H9 (cell line): Measurements from ENCODE around the gene TMPRSS11A. TPM values are rescaled to one million over a fixed set of nuclear protein-coding genes. Genes with fewer than 3 reads are reported as not detected.

Source experiments
- DNase-seq: peaks from one replicate; pipeline ENCODE4 v3.0.0-alpha.2; 2017
- H2AFZ ChIP-seq: one replicate; pipeline ENCODE4 v1.6.1; 2013; ENCODE audit warnings: mild to moderate bottlenecking, low read length, control low read depth, moderate library complexity
- H2AK5ac ChIP-seq: 2 replicates; pipeline ENCODE4 v1.6.1; 2013; ENCODE audit warnings: low read length, control low read depth, mixed read lengths; ENCODE audit not compliant: insufficient read length
- H2BK120ac ChIP-seq: one replicate; pipeline ENCODE4 v1.6.1; 2013; ENCODE audit warnings: low read depth, mild to moderate bottlenecking, low read length, control low read depth, inconsistent platforms; ENCODE audit not compliant: poor library complexity, severe bottlenecking
- H2BK12ac ChIP-seq: 2 replicates; pipeline ENCODE4 v1.6.1; 2013; ENCODE audit warnings: low read length, control low read depth, mixed read lengths, low read depth; ENCODE audit not compliant: insufficient read length
- H2BK15ac ChIP-seq: 2 replicates; pipeline ENCODE4 v1.6.1; 2013; ENCODE audit warnings: low read depth, low read length, control low read depth
- H2BK20ac ChIP-seq: one replicate; pipeline ENCODE4 v1.6.1; 2013; ENCODE audit warnings: low read depth, mild to moderate bottlenecking, low read length, control low read depth, inconsistent platforms; ENCODE audit not compliant: poor library complexity, severe bottlenecking
- H2BK5ac ChIP-seq: 2 replicates; pipeline ENCODE4 v1.6.1; 2013; ENCODE audit warnings: low read length, control low read depth, mixed read lengths; ENCODE audit not compliant: insufficient read length
- H3K14ac ChIP-seq: 2 replicates; pipeline ENCODE4 v1.6.1; 2013; ENCODE audit warnings: low read length, control low read depth; ENCODE audit not compliant: insufficient read depth
- H3K18ac ChIP-seq: 2 replicates; pipeline ENCODE4 v1.6.1; 2013; ENCODE audit warnings: low read depth, mild to moderate bottlenecking, mixed read lengths, low read length, control low read depth; ENCODE audit not compliant: insufficient read length
- H3K23ac ChIP-seq: 2 replicates; pipeline ENCODE4 v1.6.1; 2013; ENCODE audit warnings: low read length, control low read depth, mixed read lengths, low read depth; ENCODE audit not compliant: insufficient read length
- H3K23me2 ChIP-seq: 2 replicates; pipeline ENCODE4 v1.6.1; 2013; ENCODE audit warnings: low read depth, mild to moderate bottlenecking, mixed read lengths, low read length, control low read depth; ENCODE audit not compliant: insufficient read length, poor library complexity, severe bottlenecking
- H3K27ac ChIP-seq: 2 replicates; pipeline ENCODE4 v1.5.1; 2013; ENCODE audit warnings: low read length, control low read depth, mixed read lengths, low read depth; ENCODE audit not compliant: insufficient read length
- H3K27me3 ChIP-seq: 2 replicates; pipeline ENCODE4 v1.6.1; 2013; ENCODE audit warnings: low read length, control low read depth, inconsistent platforms; ENCODE audit not compliant: insufficient read depth
- H3K4ac ChIP-seq: 2 replicates; pipeline ENCODE4 v1.6.1; 2013; ENCODE audit warnings: low read depth, mild to moderate bottlenecking, control low read depth, inconsistent platforms, low read length, moderate library complexity
- H3K4me1 ChIP-seq: 2 replicates; pipeline ENCODE4 v1.6.1; 2013; ENCODE audit warnings: low read length, control low read depth, inconsistent platforms; ENCODE audit not compliant: insufficient read depth
- H3K4me2 ChIP-seq: 2 replicates; pipeline ENCODE4 v1.6.1; 2013; ENCODE audit warnings: low read length, control low read depth, mixed read lengths; ENCODE audit not compliant: insufficient read length, insufficient read depth
- H3K56ac ChIP-seq: 2 replicates; pipeline ENCODE4 v1.6.1; 2013; ENCODE audit warnings: low read depth, mild to moderate bottlenecking, mixed read lengths, low read length, control low read depth; ENCODE audit not compliant: insufficient read length
- H3K79me1 ChIP-seq: 2 replicates; pipeline ENCODE4 v1.6.1; 2013; ENCODE audit warnings: low read depth, mild to moderate bottlenecking, moderate library complexity, low read length, control low read depth, inconsistent platforms; ENCODE audit not compliant: insufficient read depth, poor library complexity, severe bottlenecking
- H3K79me2 ChIP-seq: 2 replicates; pipeline ENCODE4 v1.6.1; 2013; ENCODE audit warnings: low read length, control low read depth, inconsistent platforms; ENCODE audit not compliant: insufficient read depth
- H3K9ac ChIP-seq: 2 replicates; pipeline ENCODE4 v1.6.1; 2013; ENCODE audit warnings: low read length, control low read depth, mixed read lengths; ENCODE audit not compliant: insufficient read length; ENCODE audit errors: extremely low read depth
- H3K9me3 ChIP-seq: one replicate; pipeline ENCODE4 v1.6.1; 2013; ENCODE audit warnings: low read depth, low read length, inconsistent platforms; ENCODE audit not compliant: control insufficient read depth
- H3T11ph ChIP-seq: one replicate; pipeline ENCODE4 v1.6.1; 2013; ENCODE audit warnings: mild to moderate bottlenecking, low read length, control low read depth, inconsistent platforms
- H4K20me1 ChIP-seq: one replicate; pipeline ENCODE4 v1.6.1; 2013; ENCODE audit not compliant: control insufficient read depth, insufficient read length, insufficient read depth
- H4K5ac ChIP-seq: 2 replicates; pipeline ENCODE4 v1.6.1; 2013; ENCODE audit warnings: low read depth, mild to moderate bottlenecking, mixed read lengths, low read length, control low read depth; ENCODE audit not compliant: insufficient read length
- H4K8ac ChIP-seq: replicated peaks from 2 replicates; pipeline ENCODE4 v1.6.1; 2013; ENCODE audit warnings: low read length, control low read depth, mixed read lengths, low read depth; ENCODE audit not compliant: insufficient read length
- H4K91ac ChIP-seq: 2 replicates; pipeline ENCODE4 v1.6.1; 2013; ENCODE audit warnings: low read depth, mild to moderate bottlenecking, moderate library complexity, mixed read lengths, low read length, control low read depth; ENCODE audit not compliant: insufficient read length
- H3K27ac Mint-ChIP-seq, 3 experiments: 2 replicates in 2 of 3; 3 replicates in 1 of 3; pipeline ENCODE4 v1.8.0; 2020 to 2021; ENCODE audit warnings: mixed read lengths in 3 of 3, mild to moderate bottlenecking in 1 of 3, moderate library complexity in 1 of 3
- H3K27me3 Mint-ChIP-seq: 2 replicates; pipeline ENCODE4 v1.8.0; 2021; ENCODE audit warnings: low read depth, mild to moderate bottlenecking, moderate library complexity, mixed read lengths
- H3K36me3 Mint-ChIP-seq, 3 experiments: 2 replicates in 2 of 3; 3 replicates in 1 of 3; pipeline ENCODE4 v1.8.0; 2020 to 2021; ENCODE audit warnings: low read depth in 3 of 3, mixed read lengths in 3 of 3; ENCODE audit not compliant: insufficient read depth in 1 of 3
- H3K4me1 Mint-ChIP-seq, 2 experiments: 2 replicates each; pipeline ENCODE4 v1.8.0; 2020; ENCODE audit warnings: mixed read lengths in 2 of 2
- H3K4me3 Mint-ChIP-seq, 2 experiments: 2 replicates in 1 of 2; 3 replicates in 1 of 2; pipeline ENCODE4 v1.8.0; 2020 to 2021; ENCODE audit warnings: mild to moderate bottlenecking in 2 of 2, mixed read lengths in 2 of 2, moderate library complexity in 1 of 2
- H3K9me3 Mint-ChIP-seq, 2 experiments: 2 replicates in 1 of 2; 3 replicates in 1 of 2; pipeline ENCODE4 v1.8.0; 2020; ENCODE audit warnings: mild to moderate bottlenecking in 2 of 2, mixed read lengths in 2 of 2, moderate library complexity in 1 of 2
- CTCF ChIP-seq: fragments of 200-600 bp; sonication (generic); conservative IDR thresholded peaks from 3 replicates; pipeline ENCODE4 v1.8.0; 2021; ENCODE audit warnings: antibody characterized with exemption, mild to moderate bottlenecking
- WGBS: extraction: QIAGEN DNeasy Blood & Tissue Kit; methylation state at CpG from one replicate; pipeline ENCODE4 v1.1.7; 2013; ENCODE audit warnings: missing lambda C conversion rate, low lambda C conversion rate, mixed read lengths; ENCODE audit not compliant: insufficient read length; ENCODE audit errors: extremely low coverage; 5-methylcytosine and 5-hydroxymethylcytosine counted together
- total RNA-seq: library from RNA; stranded (reverse); gene quantifications from 2 replicates; pipeline ENCODE4 v1.2.1, GENCODE V29; 2021

TMPRSS11A gene
- total RNA-seq, 1 experiment from 2014 or later: not detected

- Histone ChIP-seq H3T11ph (no peak overlapping the region), H4K8ac (no peak overlapping the region)
Observed at GRCh38 chr4:67973608-67974007, 10.3 kb upstream of the TMPRSS11A start.

More at GRCh38 chr4:67973608-67974007, 10.3 kb upstream of the TMPRSS11A start:
- Mint-ChIP-seq H3K4me3 (no peak overlapping the region), H3K4me1 (peaks cover 0 to 4% of the 10 kb centered on the region in 2 experiments; a peak in 1 of 4 replicates), H3K9me3 (peaks cover 16 to 26% of the 10 kb centered on the region in 2 experiments), H3K27ac (no peak overlapping the region), H3K36me3 (peaks cover 8 to 27% (median 12%) of the 10 kb centered on the region in 3 experiments), H3K27me3 (no peaks in the 10 kb centered on the region)
- Histone ChIP-seq H3K23me2 (no peaks in the 10 kb centered on the region), H2AK5ac (no peak overlapping the region), H3K9ac (no peak overlapping the region), H3K56ac (no peak overlapping the region), H3K18ac (no peak overlapping the region), H2BK120ac (no peak overlapping the region), H2AFZ (no peak overlapping the region), H3K4me1 (no peaks in the 10 kb centered on the region), H4K91ac (no peak overlapping the region), H4K20me1 (no peaks in the 10 kb centered on the region), H2BK15ac (no peak overlapping the region), H3K23ac (no peak overlapping the region), H2BK20ac (no peak overlapping the region), H3K79me1 (no peaks in the 10 kb centered on the region), H3K14ac (no peak overlapping the region), H3K79me2 (no peaks in the 10 kb centered on the region), H4K5ac (no peak overlapping the region), H3K4me2 (no peak overlapping the region), H2BK5ac (no peak overlapping the region), H3K27me3 (no peaks in the 10 kb centered on the region), H2BK12ac (no peak overlapping the region), H3K27ac (no peak overlapping the region), H3K9me3 (no peaks in the 10 kb centered on the region), H3K4ac (no peak overlapping the region)
- TF ChIP-seq CTCF: no peak
- no peak for DNase-seq
- WGBS: no CpG with 5 or more reads among the region's 1 CpG
